GM12878 (cell line): ENCODE results near the gene SLC25A47.

Experiments
- ESRRA ChIP-seq: IDR thresholded peaks from 2 replicates; pipeline ENCODE4 v1.6.1; 2012; ENCODE audit warnings: mild to moderate bottlenecking, low read length, improper control_type of control experiment
- EZH2 ChIP-seq: IDR thresholded peaks from 2 replicates; pipeline ENCODE4 v1.6.1; 2012; ENCODE audit warnings: low read depth, mild to moderate bottlenecking, control low read depth, inconsistent platforms, low read length, borderline replicate concordance; ENCODE audit not compliant: control insufficient read depth
- RFX5 ChIP-seq: IDR thresholded peaks from 2 replicates; pipeline ENCODE4 v1.6.1; 2011; ENCODE audit warnings: low read depth, low read length, improper control_type of control experiment
- SIN3A ChIP-seq: IDR thresholded peaks from 2 replicates; pipeline ENCODE4 v1.6.1; 2012; ENCODE audit warnings: low read depth, low read length, improper control_type of control experiment
- TF ChIP-seq, protein P1 (sequence below), 3 experiments: IDR thresholded peaks in 2 of 3; conservative IDR thresholded peaks in 1 of 3; 2 replicates each; pipeline ENCODE4 v1.5.1; 2011; ENCODE audit warnings: low read depth in 3 of 3, low read length in 3 of 3, mild to moderate bottlenecking in 3 of 3, control low read depth in 2 of 3, moderate library complexity in 2 of 3, inconsistent platforms in 1 of 3, mixed read lengths in 1 of 3; ENCODE audit not compliant: control insufficient read depth in 2 of 3, insufficient read depth in 1 of 3; ENCODE audit errors: extremely low read depth in 1 of 3
- TF ChIP-seq, protein P2 (sequence below): IDR thresholded peaks from 2 replicates; pipeline ENCODE4 v1.6.1; 2011; ENCODE audit warnings: low read depth, mild to moderate bottlenecking, low read length, moderate library complexity, borderline replicate concordance; ENCODE audit errors: extremely low read depth
- TF ChIP-seq, protein P3 (sequence below): IDR thresholded peaks from 2 replicates; pipeline ENCODE4 v1.6.1; 2011; ENCODE audit warnings: low read depth, low read length, improper control_type of control experiment, borderline replicate concordance
- TF ChIP-seq, protein P4 (sequence below): fragments of 450-650 bp; IDR thresholded peaks from 2 replicates; pipeline ENCODE4 v1.6.1; 2017; ENCODE audit warnings: mild to moderate bottlenecking, moderate library complexity
- TF ChIP-seq, protein P5 (sequence below): IDR thresholded peaks from 2 replicates; pipeline ENCODE4 v1.6.1; 2012; ENCODE audit warnings: low read length, inconsistent platforms

DNA sequence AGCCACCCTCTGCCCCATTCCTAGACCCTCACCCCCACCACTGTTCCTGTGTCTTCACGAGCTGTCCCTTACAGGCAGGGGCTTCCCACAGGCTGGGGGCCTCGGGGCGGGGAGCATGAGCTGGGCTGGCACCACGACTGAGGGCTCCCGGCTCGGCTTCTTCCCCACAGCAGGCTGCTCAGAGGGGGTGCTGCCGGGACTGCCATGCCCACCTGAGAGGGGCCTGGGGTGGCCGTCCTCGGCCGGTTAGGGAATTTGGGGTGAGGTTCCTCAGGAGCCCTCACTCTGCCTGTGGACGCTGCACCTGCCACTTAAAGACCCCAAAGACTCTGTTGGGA, 6.8 kb downstream of the SLC25A47 start:
- TF ChIP-seq, protein P1, sequence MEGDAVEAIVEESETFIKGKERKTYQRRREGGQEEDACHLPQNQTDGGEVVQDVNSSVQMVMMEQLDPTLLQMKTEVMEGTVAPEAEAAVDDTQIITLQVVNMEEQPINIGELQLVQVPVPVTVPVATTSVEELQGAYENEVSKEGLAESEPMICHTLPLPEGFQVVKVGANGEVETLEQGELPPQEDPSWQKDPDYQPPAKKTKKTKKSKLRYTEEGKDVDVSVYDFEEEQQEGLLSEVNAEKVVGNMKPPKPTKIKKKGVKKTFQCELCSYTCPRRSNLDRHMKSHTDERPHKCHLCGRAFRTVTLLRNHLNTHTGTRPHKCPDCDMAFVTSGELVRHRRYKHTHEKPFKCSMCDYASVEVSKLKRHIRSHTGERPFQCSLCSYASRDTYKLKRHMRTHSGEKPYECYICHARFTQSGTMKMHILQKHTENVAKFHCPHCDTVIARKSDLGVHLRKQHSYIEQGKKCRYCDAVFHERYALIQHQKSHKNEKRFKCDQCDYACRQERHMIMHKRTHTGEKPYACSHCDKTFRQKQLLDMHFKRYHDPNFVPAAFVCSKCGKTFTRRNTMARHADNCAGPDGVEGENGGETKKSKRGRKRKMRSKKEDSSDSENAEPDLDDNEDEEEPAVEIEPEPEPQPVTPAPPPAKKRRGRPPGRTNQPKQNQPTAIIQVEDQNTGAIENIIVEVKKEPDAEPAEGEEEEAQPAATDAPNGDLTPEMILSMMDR (IDR thresholded peaks at IDR 0.05 in 2 of 3, conservative IDR thresholded peaks at IDR 0.05 in 1 of 3; ENCODE audit: control insufficient read depth in 2 of 3, extremely low read depth in 1 of 3, insufficient read depth in 1 of 3, low read depth in 3 of 3, low read length in 3 of 3), result no peak
- TF ChIP-seq, protein P2, sequence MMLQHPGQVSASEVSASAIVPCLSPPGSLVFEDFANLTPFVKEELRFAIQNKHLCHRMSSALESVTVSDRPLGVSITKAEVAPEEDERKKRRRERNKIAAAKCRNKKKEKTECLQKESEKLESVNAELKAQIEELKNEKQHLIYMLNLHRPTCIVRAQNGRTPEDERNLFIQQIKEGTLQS, result no peak
- TF ChIP-seq EZH2 (no peak), SIN3A (no peak), ESRRA (no peak), RFX5 (no peak)
- TF ChIP-seq, protein P3, sequence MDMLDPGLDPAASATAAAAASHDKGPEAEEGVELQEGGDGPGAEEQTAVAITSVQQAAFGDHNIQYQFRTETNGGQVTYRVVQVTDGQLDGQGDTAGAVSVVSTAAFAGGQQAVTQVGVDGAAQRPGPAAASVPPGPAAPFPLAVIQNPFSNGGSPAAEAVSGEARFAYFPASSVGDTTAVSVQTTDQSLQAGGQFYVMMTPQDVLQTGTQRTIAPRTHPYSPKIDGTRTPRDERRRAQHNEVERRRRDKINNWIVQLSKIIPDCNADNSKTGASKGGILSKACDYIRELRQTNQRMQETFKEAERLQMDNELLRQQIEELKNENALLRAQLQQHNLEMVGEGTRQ, result no peak
- TF ChIP-seq, protein P4, sequence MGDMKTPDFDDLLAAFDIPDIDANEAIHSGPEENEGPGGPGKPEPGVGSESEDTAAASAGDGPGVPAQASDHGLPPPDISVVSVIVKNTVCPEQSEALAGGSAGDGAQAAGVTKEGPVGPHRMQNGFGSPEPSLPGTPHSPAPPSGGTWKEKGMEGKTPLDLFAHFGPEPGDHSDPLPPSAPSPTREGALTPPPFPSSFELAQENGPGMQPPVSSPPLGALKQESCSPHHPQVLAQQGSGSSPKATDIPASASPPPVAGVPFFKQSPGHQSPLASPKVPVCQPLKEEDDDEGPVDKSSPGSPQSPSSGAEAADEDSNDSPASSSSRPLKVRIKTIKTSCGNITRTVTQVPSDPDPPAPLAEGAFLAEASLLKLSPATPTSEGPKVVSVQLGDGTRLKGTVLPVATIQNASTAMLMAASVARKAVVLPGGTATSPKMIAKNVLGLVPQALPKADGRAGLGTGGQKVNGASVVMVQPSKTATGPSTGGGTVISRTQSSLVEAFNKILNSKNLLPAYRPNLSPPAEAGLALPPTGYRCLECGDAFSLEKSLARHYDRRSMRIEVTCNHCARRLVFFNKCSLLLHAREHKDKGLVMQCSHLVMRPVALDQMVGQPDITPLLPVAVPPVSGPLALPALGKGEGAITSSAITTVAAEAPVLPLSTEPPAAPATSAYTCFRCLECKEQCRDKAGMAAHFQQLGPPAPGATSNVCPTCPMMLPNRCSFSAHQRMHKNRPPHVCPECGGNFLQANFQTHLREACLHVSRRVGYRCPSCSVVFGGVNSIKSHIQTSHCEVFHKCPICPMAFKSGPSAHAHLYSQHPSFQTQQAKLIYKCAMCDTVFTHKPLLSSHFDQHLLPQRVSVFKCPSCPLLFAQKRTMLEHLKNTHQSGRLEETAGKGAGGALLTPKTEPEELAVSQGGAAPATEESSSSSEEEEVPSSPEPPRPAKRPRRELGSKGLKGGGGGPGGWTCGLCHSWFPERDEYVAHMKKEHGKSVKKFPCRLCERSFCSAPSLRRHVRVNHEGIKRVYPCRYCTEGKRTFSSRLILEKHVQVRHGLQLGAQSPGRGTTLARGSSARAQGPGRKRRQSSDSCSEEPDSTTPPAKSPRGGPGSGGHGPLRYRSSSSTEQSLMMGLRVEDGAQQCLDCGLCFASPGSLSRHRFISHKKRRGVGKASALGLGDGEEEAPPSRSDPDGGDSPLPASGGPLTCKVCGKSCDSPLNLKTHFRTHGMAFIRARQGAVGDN, result no peak
- TF ChIP-seq, protein P5, sequence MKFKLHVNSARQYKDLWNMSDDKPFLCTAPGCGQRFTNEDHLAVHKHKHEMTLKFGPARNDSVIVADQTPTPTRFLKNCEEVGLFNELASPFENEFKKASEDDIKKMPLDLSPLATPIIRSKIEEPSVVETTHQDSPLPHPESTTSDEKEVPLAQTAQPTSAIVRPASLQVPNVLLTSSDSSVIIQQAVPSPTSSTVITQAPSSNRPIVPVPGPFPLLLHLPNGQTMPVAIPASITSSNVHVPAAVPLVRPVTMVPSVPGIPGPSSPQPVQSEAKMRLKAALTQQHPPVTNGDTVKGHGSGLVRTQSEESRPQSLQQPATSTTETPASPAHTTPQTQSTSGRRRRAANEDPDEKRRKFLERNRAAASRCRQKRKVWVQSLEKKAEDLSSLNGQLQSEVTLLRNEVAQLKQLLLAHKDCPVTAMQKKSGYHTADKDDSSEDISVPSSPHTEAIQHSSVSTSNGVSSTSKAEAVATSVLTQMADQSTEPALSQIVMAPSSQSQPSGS, result no peak
